Measurements from ENCODE around the gene VGLL2. TPM values are rescaled to one million over a fixed set of nuclear protein-coding genes. Genes with fewer than 3 reads are reported as not detected.

The VGLL2 gene
- total RNA-seq, 1 donor from 2014 or later, result not detected

DNA sequence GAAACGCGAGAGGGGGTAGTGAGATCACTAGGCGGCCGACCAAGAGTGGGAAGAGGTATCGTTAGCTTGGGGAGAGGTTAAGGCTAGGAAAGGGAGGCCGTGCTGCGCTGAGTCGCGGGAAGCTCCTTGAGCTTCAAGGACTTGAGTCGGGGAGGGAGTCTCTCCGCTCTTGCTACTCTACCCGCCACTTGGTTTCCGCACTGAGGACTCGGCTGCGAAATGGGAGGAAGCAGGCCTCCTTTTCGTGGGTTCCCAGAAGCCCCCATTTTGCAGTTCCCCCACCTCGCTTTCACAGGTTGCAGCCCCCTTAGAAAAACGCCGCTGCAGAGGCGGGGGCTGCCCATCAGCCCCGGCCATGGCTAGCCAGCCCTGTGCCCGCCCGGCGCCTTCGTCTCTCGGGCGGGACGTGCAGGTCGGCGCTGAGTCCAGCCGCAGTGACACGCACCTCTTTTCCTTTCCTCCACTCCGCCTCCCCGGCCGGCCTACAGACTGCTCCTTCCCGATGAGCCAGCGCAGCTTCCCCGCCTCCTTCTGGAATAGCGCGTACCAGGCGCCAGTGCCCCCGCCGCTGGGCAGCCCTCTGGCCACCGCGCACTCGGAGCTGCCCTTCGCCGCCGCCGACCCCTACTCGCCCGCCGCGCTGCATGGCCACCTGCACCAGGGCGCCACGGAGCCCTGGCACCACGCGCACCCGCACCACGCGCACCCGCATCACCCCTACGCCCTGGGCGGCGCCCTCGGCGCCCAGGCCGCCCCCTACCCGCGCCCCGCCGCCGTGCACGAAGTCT is 4.9 kb downstream of the VGLL2 start:
- DNase-seq (no peak), ATAC-seq (ENCODE audit: low read depth) (no peak)
- no peak overlapping the region for H3K27ac Mint-ChIP-seq

DNA sequence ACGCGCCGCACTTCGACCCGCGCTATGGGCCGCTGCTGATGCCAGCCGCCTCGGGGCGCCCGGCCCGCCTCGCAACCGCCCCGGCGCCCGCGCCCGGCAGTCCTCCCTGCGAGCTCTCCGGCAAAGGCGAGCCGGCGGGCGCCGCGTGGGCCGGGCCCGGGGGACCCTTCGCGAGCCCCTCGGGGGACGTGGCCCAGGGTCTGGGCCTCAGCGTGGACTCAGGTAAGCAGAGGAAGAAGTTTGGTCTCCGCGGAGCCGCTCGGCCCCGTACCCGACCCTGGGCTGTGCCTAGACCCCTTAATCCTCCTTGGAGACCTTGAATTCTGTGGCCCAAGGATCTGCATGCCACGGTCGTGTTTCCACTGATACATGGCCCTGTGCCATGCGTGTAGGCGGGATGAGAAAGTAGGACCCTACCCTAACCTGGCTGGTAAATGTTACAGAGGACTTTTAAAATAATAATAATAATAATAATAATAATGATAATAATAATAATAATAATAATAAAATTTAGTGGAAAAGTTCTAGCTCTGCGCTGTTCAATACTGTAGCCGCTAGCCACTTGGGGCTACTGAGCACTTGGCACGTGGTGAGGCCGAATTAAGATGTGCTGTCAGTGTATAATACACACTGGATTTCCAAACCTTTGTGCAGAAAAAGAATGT is 5.6 kb downstream of the VGLL2 start:
- no peak overlapping the region for H3K27ac Mint-ChIP-seq
- H3K36me3 Mint-ChIP-seq (ENCODE audit: low read depth), result no peaks in the 10 kb centered on the region
- H3K4me3 Mint-ChIP-seq, result no peak overlapping the region
- DNase-seq (no peak), ATAC-seq (ENCODE audit: low read depth) (no peak)
- no peaks in the 10 kb centered on the region for H3K9me3 Mint-ChIP-seq
- peaks cover 68% of the 10 kb centered on the region for H3K27me3 Mint-ChIP-seq
- intact Hi-C loops (cut with micrococcal nuclease), result no loop called here
- POLR2A ChIA-PET, result no interaction called here
- peaks cover 3% of the 10 kb centered on the region for H3K4me1 Mint-ChIP-seq
- CTCF ChIA-PET, result no interaction called here
- TF ChIP-seq, protein P1, sequence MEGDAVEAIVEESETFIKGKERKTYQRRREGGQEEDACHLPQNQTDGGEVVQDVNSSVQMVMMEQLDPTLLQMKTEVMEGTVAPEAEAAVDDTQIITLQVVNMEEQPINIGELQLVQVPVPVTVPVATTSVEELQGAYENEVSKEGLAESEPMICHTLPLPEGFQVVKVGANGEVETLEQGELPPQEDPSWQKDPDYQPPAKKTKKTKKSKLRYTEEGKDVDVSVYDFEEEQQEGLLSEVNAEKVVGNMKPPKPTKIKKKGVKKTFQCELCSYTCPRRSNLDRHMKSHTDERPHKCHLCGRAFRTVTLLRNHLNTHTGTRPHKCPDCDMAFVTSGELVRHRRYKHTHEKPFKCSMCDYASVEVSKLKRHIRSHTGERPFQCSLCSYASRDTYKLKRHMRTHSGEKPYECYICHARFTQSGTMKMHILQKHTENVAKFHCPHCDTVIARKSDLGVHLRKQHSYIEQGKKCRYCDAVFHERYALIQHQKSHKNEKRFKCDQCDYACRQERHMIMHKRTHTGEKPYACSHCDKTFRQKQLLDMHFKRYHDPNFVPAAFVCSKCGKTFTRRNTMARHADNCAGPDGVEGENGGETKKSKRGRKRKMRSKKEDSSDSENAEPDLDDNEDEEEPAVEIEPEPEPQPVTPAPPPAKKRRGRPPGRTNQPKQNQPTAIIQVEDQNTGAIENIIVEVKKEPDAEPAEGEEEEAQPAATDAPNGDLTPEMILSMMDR (IDR thresholded peaks at IDR 0.05), result no peak

More for the DNA sequence above, 4.9 kb downstream of the VGLL2 start:
- POLR2A ChIA-PET, result no interaction called here
- H3K4me1 Mint-ChIP-seq, result peaks cover 3% of the 10 kb centered on the region
- no peak overlapping the region for H3K4me3 Mint-ChIP-seq
- intact Hi-C loops (cut with micrococcal nuclease), result no loop called here
- CTCF ChIA-PET, result no interaction called here
- H3K36me3 Mint-ChIP-seq (ENCODE audit: low read depth), result no peaks in the 10 kb centered on the region
- H3K9me3 Mint-ChIP-seq, result no peaks in the 10 kb centered on the region
- TF ChIP-seq, protein P1 (IDR thresholded peaks at IDR 0.05), result no peak
- peaks cover 62% of the 10 kb centered on the region for H3K27me3 Mint-ChIP-seq

DNA sequence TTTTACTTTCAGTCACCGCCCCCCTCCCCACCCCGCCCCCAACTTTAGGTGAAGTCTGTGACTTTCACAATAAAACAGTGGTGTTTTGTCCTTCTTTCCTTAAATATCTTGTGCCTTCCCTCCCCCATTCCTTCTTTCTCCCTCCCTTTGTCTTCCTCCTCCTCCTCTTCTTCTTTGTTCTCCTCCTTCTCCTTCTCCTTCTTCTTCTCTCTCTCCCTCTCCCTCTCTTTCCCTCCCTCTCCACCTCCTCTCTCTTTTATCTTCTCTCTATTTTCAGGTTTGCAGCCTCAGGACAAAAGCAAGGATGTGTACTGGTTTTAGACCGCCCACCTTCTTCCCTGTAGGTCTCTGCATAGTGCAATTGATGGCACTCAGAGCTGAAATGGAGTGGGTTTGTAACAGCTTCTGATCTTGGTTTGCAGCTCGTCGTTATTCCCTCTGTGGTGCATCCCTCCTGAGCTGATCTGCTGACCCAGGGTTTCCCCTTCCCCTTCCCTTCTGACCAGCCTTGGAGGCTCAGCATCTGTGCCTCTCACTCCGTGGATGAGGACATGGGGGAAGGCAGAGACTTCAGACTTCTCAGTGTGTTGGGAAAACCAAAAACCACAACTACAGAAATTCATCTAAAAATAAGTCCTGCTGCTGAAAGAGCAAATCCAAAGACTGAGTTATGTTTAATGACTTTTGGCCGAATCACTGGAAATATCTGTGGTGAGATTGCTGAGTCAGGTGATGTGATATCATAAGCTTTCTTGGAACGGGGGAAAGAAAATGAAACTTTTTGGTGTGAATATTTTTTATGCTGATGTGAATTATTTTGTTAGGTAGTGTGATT is 6.9 kb downstream of the VGLL2 start:
- ATAC-seq (ENCODE audit: low read depth), result no peak
- Mint-ChIP-seq H3K27me3 (peaks cover 66% of the 10 kb centered on the region), H3K4me1 (no peaks in the 10 kb centered on the region), H3K4me3 (no peak overlapping the region), H3K9me3 (no peaks in the 10 kb centered on the region), H3K27ac (no peak overlapping the region), H3K36me3 (ENCODE audit: low read depth) (no peaks in the 10 kb centered on the region)
- CTCF ChIA-PET, result no interaction called here
- TF ChIP-seq, protein P1 (IDR thresholded peaks at IDR 0.05), result no peak
- DNase-seq, result no peak
- POLR2A ChIA-PET, result interaction anchor here (0.7 kb wide), 1 partner anchor 12 kb away, joined by 4 read pairs; no protein-coding TSS in a partner anchor
- intact Hi-C loops (cut with micrococcal nuclease), result no loop called here

DNA sequence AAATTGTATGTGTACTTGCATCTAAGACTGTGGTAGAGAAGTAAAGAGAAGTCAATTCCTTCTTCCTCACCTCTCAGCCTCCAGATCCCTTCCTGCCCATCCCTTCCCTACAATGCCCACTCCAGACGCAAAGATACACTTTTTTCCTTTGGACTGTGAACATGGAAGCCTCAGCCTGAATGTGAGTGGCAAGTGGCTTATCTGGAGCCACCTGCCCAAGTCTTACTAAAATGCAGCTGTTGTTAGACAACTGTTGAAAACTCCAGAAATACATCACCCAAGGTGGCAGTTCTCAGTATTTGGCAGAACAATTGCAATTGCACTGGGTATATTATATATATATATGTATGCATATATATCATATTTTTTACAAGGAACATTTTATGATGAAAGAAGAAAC is 7.5 kb downstream of the VGLL2 start:
- intact Hi-C loops (cut with micrococcal nuclease), result no loop called here
- ChIA-PET POLR2A (no interaction called here), CTCF (no interaction called here)
- Mint-ChIP-seq H3K4me1 (no peaks in the 10 kb centered on the region), H3K36me3 (ENCODE audit: low read depth) (no peaks in the 10 kb centered on the region), H3K9me3 (no peaks in the 10 kb centered on the region), H3K27me3 (peaks cover 60% of the 10 kb centered on the region), H3K27ac (no peak overlapping the region), H3K4me3 (no peak overlapping the region)
- DNase-seq, result no peak
- TF ChIP-seq, protein P1 (IDR thresholded peaks at IDR 0.05), result no peak
- no peak for ATAC-seq (ENCODE audit: low read depth)

DNA sequence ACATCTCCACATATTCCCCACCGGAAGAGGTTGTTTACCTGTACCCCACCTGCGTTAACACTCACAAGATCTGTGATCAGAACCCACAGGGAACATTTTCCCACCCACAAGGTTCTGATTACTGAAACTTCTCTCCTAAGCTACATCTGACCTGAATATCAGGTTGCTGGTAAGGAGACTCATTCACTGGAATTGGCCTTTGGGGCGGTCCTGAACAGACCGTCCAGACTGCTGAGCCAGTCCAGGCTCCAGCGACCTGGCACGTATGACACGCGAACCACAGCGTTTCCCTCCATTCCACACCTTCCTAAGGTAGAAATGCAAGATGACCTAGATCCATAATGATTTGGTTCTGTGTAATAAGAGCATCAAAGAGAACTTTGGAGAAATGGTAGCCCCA is 9.8 kb downstream of the VGLL2 start:
- Mint-ChIP-seq H3K27ac (no peak overlapping the region), H3K4me3 (no peak overlapping the region), H3K9me3 (no peaks in the 10 kb centered on the region), H3K27me3 (peaks cover 44% of the 10 kb centered on the region), H3K4me1 (no peaks in the 10 kb centered on the region), H3K36me3 (ENCODE audit: low read depth) (no peaks in the 10 kb centered on the region)
- TF ChIP-seq, protein P1 (IDR thresholded peaks at IDR 0.05), result no peak
- intact Hi-C loops (cut with micrococcal nuclease), result no loop called here
- ChIA-PET CTCF (no interaction called here), POLR2A (no interaction called here)
- DNase-seq (no peak), ATAC-seq (ENCODE audit: low read depth) (no peak)

All from activated B cell treated with CpG ODN at 0.5 μM for 24 hours (primary cell).